Ishikawa (cell line): Measurements from ENCODE around the gene ELOB.

Experiments
- CEBPB ChIP-seq: IDR thresholded peaks from 2 replicates; pipeline ENCODE4 v1.6.1; 2012
- CREB1 ChIP-seq: IDR thresholded peaks from 2 replicates; pipeline ENCODE4 v1.6.1; 2012; ENCODE audit warnings: low read depth
- EGR1 ChIP-seq: IDR thresholded peaks from 2 replicates; pipeline ENCODE4 v1.6.1; 2012
- EP300 ChIP-seq: IDR thresholded peaks from 2 replicates; pipeline ENCODE4 v1.6.1; 2012; ENCODE audit warnings: borderline replicate concordance
- FOXM1 ChIP-seq: IDR thresholded peaks from 2 replicates; pipeline ENCODE4 v1.6.1; 2012; ENCODE audit warnings: low read depth, borderline replicate concordance
- MAX ChIP-seq: IDR thresholded peaks from 2 replicates; pipeline ENCODE4 v1.6.1; 2012
- NFIC ChIP-seq: IDR thresholded peaks from 2 replicates; pipeline ENCODE4 v1.6.1; 2012
- RAD21 ChIP-seq: IDR thresholded peaks from 2 replicates; pipeline ENCODE4 v1.6.1; 2012; ENCODE audit warnings: low read depth
- REST ChIP-seq: IDR thresholded peaks from 2 replicates; pipeline ENCODE4 v1.6.1; 2012; ENCODE audit warnings: low read depth, mild to moderate bottlenecking
- TAF1 ChIP-seq: IDR thresholded peaks from 2 replicates; pipeline ENCODE4 v1.6.1; 2012; ENCODE audit warnings: low read depth, mild to moderate bottlenecking
- TCF12 ChIP-seq: IDR thresholded peaks from 2 replicates; pipeline ENCODE4 v1.6.1; 2012; ENCODE audit warnings: low read depth
- TEAD4 ChIP-seq: IDR thresholded peaks from 2 replicates; pipeline ENCODE4 v1.6.1; 2012
- USF1 ChIP-seq: IDR thresholded peaks from 2 replicates; pipeline ENCODE4 v1.6.1; 2012
- YY1 ChIP-seq: IDR thresholded peaks from 2 replicates; pipeline ENCODE4 v1.6.1; 2012; ENCODE audit warnings: low read depth
- ZBTB7A ChIP-seq: IDR thresholded peaks from 2 replicates; pipeline ENCODE4 v1.6.1; 2012; ENCODE audit warnings: low read depth

The ELOB gene

GRCh38 chr16:2773188-2773968, 3.7 kb downstream of the ELOB start:
- TF ChIP-seq REST (no peak), MAX (no peak), RAD21 (no peak), CEBPB (no peak), YY1 (no peak), EP300 (no peak), CREB1 (no peak), FOXM1 (no peak), USF1 (no peak), NFIC (no peak), TAF1 (no peak), EGR1 (no peak), TCF12 (no peak), ZBTB7A (no peak), TEAD4 (no peak)

GRCh38 chr16:2771496-2772402, 5.3 kb downstream of the ELOB start:
- no peak for TF ChIP-seq EP300
- no peak for TF ChIP-seq ZBTB7A
- TF ChIP-seq RAD21, result no peak
- TF ChIP-seq NFIC, result no peak
- TF ChIP-seq TEAD4, result no peak
- no peak for TF ChIP-seq FOXM1
- no peak for TF ChIP-seq CREB1
- TF ChIP-seq EGR1, result no peak
- TF ChIP-seq USF1, result no peak
- no peak for TF ChIP-seq TAF1

GRCh38 chr16:2770057-2770951, 6.8 kb downstream of the ELOB start:
- TF ChIP-seq TCF12, result no peak
- no peak for TF ChIP-seq EP300
- TF ChIP-seq CREB1, result no peak
- no peak for TF ChIP-seq ZBTB7A
- TF ChIP-seq REST, result no peak
- no peak for TF ChIP-seq CEBPB
- no peak for TF ChIP-seq TAF1
- no peak for TF ChIP-seq MAX
- TF ChIP-seq RAD21, result no peak
- no peak for TF ChIP-seq NFIC

GRCh38 chr16:2769675-2770056, 7.4 kb downstream of the ELOB start:
- TF ChIP-seq CEBPB (no peak), YY1 (no peak), REST (no peak), FOXM1 (no peak), USF1 (no peak), CREB1 (no peak)
